K562 (cell line): ENCODE data around the gene CCNK. TPM values are rescaled to one million over a fixed set of nuclear protein-coding genes. Genes with fewer than 3 reads are reported as not detected.

ENCODE experiments used
- FOSL1 ChIP-seq: fragments of 200-800 bp; sonication (Bioruptor generic); conservative IDR thresholded peaks from 2 replicates; pipeline ENCODE4 v1.6.1; 2016; ENCODE audit warnings: missing genetic modification characterization, missing compliant biosample characterization
- RAD21 ChIP-seq, 2 experiments: fragments of 250-450 bp in 1 of 2; fragments of 450-650 bp in 1 of 2; sonication (Bioruptor Pico) in 1 of 2; formaldehyde crosslinking in 1 of 2; IDR thresholded peaks in 1 of 2; conservative IDR thresholded peaks in 1 of 2; 2 replicates each; pipeline versions ENCODE4 v1.4.0 to v1.8.0; 2020 to 2022; ENCODE audit warnings: mild to moderate bottlenecking in 2 of 2, moderate library complexity in 1 of 2
- ZNF24 ChIP-seq: fragments of 450-650 bp; IDR thresholded peaks from 2 replicates; pipeline ENCODE4 v1.6.1; 2016
- polyA plus RNA-seq, 8 experiments: library from polyadenylated mRNA; depleted of rRNA in 4 of 8; stranded (reverse) in 5 of 8; unstranded in 3 of 8; fragments of >200 nt; fragmentation: Nextera tagmentation in 2 of 8; fragmentation: Illumina TruSeq in 1 of 8; extraction: Ambion mirVana in 2 of 8; extraction: Trizol in 1 of 8; gene quantifications; 2 replicates each; pipeline versions ENCODE4 v1.2.1 to v1.2.3, GENCODE V29; 2011 to 2014; ENCODE audit warnings: inconsistent platforms in 1 of 8, missing spikeins in 1 of 8
- total RNA-seq, 7 experiments: library from RNA; depleted of rRNA in 6 of 7; stranded (reverse); fragments of >200 nt in 6 of 7; fragmentation: Illumina TruSeq in 2 of 7; extraction: Trizol in 2 of 7; gene quantifications; 2 replicates each; pipeline versions ENCODE4 v1.2.1 to v1.2.3, GENCODE V29; 2011 to 2021; ENCODE audit warnings: low replicate concordance in 1 of 7
- TF ChIP-seq, protein P1 (sequence below), 3 experiments: IDR thresholded peaks in 2 of 3; conservative IDR thresholded peaks in 1 of 3; 2 replicates each; pipeline ENCODE4 v1.5.1; 2011 to 2012; ENCODE audit warnings: low read length in 3 of 3, mild to moderate bottlenecking in 3 of 3, control low read depth in 2 of 3, improper control_type of control experiment in 1 of 3, inconsistent platforms in 1 of 3, low read depth in 1 of 3, mixed read lengths in 1 of 3, moderate library complexity in 1 of 3; ENCODE audit not compliant: insufficient read depth in 2 of 3
- TF ChIP-seq, protein P2 (sequence below), 2 experiments: fragments of 450-650 bp in 1 of 2; sonication (generic) in 1 of 2; formaldehyde crosslinking in 1 of 2; IDR thresholded peaks in 1 of 2; conservative IDR thresholded peaks in 1 of 2; 2 replicates each; pipeline versions ENCODE4 v1.6.1 to v1.8.1; 2016 to 2023; ENCODE audit warnings: mild to moderate bottlenecking in 2 of 2, moderate library complexity in 2 of 2, inconsistent platforms in 1 of 2, missing genetic modification reagents in 1 of 2

CCNK gene
- total and polyA plus RNA-seq, 9 of the 15 experiments (the other 6 are each of a cell fraction or from before 2014, with no cell fraction given) = 5.8 to 84.2 (median 16.4) TPM

DNA sequence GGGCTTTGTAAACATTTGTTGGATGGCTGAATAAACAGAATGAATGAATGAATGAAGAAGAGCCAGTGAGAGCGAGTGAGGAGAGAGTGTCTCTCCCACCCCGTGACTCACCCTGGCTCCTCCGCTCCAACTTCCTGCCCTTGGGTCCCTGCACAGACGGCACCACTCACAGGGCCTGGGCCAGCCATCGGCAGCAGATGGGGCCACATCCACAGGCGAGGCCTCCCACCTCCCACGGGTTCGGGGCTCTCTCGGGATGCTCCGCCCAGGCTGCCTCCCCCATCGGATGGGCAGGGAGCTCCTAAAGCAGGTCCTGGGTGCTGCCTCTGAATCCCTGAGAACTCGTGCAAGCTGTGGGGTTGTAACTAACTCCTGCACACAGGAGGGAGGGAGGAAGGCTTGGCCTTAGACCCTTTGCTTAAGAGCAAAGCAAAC, 41.3 kb downstream of the CCNK start (continued):
- TF ChIP-seq, protein P1, sequence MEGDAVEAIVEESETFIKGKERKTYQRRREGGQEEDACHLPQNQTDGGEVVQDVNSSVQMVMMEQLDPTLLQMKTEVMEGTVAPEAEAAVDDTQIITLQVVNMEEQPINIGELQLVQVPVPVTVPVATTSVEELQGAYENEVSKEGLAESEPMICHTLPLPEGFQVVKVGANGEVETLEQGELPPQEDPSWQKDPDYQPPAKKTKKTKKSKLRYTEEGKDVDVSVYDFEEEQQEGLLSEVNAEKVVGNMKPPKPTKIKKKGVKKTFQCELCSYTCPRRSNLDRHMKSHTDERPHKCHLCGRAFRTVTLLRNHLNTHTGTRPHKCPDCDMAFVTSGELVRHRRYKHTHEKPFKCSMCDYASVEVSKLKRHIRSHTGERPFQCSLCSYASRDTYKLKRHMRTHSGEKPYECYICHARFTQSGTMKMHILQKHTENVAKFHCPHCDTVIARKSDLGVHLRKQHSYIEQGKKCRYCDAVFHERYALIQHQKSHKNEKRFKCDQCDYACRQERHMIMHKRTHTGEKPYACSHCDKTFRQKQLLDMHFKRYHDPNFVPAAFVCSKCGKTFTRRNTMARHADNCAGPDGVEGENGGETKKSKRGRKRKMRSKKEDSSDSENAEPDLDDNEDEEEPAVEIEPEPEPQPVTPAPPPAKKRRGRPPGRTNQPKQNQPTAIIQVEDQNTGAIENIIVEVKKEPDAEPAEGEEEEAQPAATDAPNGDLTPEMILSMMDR (IDR thresholded peaks at IDR 0.05 in 2 of 3, conservative IDR thresholded peaks at IDR 0.05 in 1 of 3; ENCODE audit: insufficient read depth in 2 of 3, low read depth in 1 of 3, low read length in 3 of 3) = 0 out of 6 replicates have a peak, but pooled peaks of 1 of the 3 experiments have one; percentile 7
- TF ChIP-seq FOSL1 (tag) (peak; percentile 49), RAD21 (CRISPR knock-in tag; conservative IDR thresholded peaks at IDR 0.05 in 1 of 2, IDR thresholded peaks at IDR 0.05 in 1 of 2) (0 out of 4 replicates have a peak, but pooled peaks of 1 of the 2 experiments have one; percentile 8), ZNF24 (peak; percentile 90)
- TF ChIP-seq, protein P2, sequence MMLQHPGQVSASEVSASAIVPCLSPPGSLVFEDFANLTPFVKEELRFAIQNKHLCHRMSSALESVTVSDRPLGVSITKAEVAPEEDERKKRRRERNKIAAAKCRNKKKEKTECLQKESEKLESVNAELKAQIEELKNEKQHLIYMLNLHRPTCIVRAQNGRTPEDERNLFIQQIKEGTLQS (IDR thresholded peaks at IDR 0.05) = 0 out of 2 replicates have a peak, but pooled peaks have one; percentile 7
- TF ChIP-seq, protein P2 (CRISPR knock-in tag; conservative IDR thresholded peaks at IDR 0.05) = no peak
